ENCODE results near the gene SYNPO.

SYNPO gene

DNA sequence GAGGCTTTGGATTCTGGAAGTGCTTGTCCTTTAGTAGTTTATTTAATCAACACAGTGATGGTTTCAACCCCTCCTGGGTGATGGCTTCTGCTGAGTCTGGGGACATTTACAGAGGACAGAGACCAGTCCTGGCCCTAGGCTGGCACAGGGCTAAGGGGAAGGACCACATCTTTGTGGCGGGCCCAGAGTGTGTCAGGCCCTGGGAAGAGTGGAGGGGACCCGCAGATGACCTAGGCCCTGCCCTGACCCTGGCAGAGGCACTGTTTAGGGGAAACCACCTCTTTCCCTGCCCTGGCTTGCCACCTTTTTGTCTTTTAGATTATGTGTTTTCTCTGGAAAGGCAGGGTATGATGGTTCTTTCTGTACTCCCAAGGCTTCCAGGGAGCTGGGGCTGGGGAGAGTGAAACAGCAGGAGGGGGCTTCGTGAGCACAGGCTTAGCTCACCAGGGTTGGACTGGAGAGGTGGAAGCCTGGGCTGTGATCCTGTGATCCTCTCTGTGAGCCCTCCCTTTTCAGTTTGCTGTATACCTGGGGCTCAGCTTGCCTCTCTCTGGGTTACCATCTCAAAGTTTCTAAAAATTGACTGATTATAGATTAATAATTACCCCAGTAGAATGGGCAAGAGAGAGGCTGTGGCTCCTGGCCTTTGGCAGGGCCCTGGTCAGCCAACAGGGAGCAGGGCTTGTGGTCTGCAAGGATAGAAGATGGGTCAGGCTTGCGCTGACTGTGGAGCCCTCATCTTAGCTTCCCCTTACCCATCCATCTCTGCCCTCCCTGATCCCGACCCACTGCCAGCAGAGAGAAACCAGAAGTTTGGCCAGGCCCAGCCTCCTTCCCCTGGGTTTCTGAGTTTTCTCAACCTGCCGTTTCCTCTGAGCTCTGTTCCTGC lies 1.7 kb upstream of the SYNPO start:
- no peak overlapping the region for H3K4me3 ChIP-seq (ENCODE audit: insufficient read depth, low read length, poor library complexity, severe bottlenecking)
- H3K79me2 ChIP-seq (ENCODE audit: insufficient read depth, low read length) = no peaks in the 10 kb centered on the region
- no peak overlapping the region for H2AFZ ChIP-seq (ENCODE audit: low read depth, low read length, severe bottlenecking)
- no peaks in the 10 kb centered on the region for H3K9me2 ChIP-seq (replicated peaks; ENCODE audit: insufficient read depth, low read length)
- no peaks in the 10 kb centered on the region for H3K36me3 ChIP-seq (ENCODE audit: low read length)
- no peaks in the 10 kb centered on the region for H3F3A ChIP-seq (ENCODE audit: insufficient read depth)
- no peak overlapping the region for H3K4me2 ChIP-seq (ENCODE audit: low read depth, low read length, poor library complexity, severe bottlenecking)
- H3K9me3 ChIP-seq (ENCODE audit: insufficient read depth, low read length) = no peaks in the 10 kb centered on the region
- no peaks in the 10 kb centered on the region for H4K20me1 ChIP-seq (ENCODE audit: low read depth, low read length)
- no peak overlapping the region for H3K9ac ChIP-seq (ENCODE audit: low read length)
- H3K27me3 ChIP-seq (ENCODE audit: low read length) = no peaks in the 10 kb centered on the region
- no peak overlapping the region for H3K27ac ChIP-seq (ENCODE audit: low read depth, low read length)
- TF ChIP-seq EZH2phosphoT487 (conservative IDR thresholded peaks at IDR 0.05; ENCODE audit: low read length) = no peak
- TF ChIP-seq, protein P1, sequence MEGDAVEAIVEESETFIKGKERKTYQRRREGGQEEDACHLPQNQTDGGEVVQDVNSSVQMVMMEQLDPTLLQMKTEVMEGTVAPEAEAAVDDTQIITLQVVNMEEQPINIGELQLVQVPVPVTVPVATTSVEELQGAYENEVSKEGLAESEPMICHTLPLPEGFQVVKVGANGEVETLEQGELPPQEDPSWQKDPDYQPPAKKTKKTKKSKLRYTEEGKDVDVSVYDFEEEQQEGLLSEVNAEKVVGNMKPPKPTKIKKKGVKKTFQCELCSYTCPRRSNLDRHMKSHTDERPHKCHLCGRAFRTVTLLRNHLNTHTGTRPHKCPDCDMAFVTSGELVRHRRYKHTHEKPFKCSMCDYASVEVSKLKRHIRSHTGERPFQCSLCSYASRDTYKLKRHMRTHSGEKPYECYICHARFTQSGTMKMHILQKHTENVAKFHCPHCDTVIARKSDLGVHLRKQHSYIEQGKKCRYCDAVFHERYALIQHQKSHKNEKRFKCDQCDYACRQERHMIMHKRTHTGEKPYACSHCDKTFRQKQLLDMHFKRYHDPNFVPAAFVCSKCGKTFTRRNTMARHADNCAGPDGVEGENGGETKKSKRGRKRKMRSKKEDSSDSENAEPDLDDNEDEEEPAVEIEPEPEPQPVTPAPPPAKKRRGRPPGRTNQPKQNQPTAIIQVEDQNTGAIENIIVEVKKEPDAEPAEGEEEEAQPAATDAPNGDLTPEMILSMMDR (IDR thresholded peaks at IDR 0.05; ENCODE audit: insufficient read depth, low read length, poor library complexity, severe bottlenecking) = no peak

DNA sequence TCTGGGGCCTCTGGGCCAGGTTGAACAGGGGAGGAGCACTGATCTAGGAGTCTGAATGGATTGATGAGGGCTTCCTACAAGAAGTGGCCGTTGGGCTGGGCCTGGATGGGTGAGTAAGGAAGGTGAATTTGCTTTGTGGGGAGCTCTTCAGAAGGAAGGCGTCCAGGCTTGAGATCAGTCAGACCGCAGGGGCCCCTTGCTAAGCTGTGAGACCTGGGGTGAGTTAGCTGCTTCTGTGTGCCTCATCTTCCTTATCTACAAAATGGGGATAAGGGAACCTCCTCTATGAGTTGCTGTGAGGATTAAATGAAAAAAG lies 1.1 kb upstream of the SYNPO start:
- no peak overlapping the region for H3K9ac ChIP-seq (ENCODE audit: low read length)
- H3K9me3 ChIP-seq (ENCODE audit: insufficient read depth, low read length) = no peaks in the 10 kb centered on the region
- H3K9me2 ChIP-seq (replicated peaks; ENCODE audit: insufficient read depth, low read length) = no peaks in the 10 kb centered on the region
- no peaks in the 10 kb centered on the region for H4K20me1 ChIP-seq (ENCODE audit: low read depth, low read length)
- TF ChIP-seq, protein P1 (IDR thresholded peaks at IDR 0.05; ENCODE audit: insufficient read depth, low read length, poor library complexity, severe bottlenecking) = no peak
- TF ChIP-seq EZH2phosphoT487 (conservative IDR thresholded peaks at IDR 0.05; ENCODE audit: low read length) = no peak
- no peaks in the 10 kb centered on the region for H3K27me3 ChIP-seq (ENCODE audit: low read length)
- H3K79me2 ChIP-seq (ENCODE audit: insufficient read depth, low read length) = no peaks in the 10 kb centered on the region
- no peaks in the 10 kb centered on the region for H3F3A ChIP-seq (ENCODE audit: insufficient read depth)
- no peak overlapping the region for H3K27ac ChIP-seq (ENCODE audit: low read depth, low read length)
- no peak overlapping the region for H3K4me3 ChIP-seq (ENCODE audit: insufficient read depth, low read length, poor library complexity, severe bottlenecking)
- no peaks in the 10 kb centered on the region for H3K36me3 ChIP-seq (ENCODE audit: low read length)
- H3K4me2 ChIP-seq (ENCODE audit: low read depth, low read length, poor library complexity, severe bottlenecking) = no peak overlapping the region
- H2AFZ ChIP-seq (ENCODE audit: low read depth, low read length, severe bottlenecking) = no peak overlapping the region

DNA sequence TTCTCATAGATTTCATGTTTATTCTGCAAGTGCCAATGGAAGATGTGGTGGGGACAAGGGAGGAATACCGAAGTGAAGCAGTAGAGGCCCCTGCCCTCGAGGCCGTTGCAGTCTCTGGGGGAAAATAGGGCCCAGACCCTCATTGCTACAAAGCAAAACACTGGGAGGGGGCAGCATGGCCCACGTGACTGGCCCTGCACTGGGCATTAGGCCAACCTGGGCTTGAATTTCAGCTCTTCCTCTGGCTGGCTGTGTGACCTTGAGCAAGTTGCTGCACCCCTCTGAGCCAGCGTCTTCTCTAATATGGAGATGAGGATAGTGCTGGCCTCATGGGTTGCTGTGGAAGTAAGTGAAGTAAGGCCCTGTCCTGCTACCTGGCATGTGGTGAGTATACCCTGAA lies 709 bp upstream of the SYNPO start:
- Histone ChIP-seq H3K9me3 (ENCODE audit: insufficient read depth, low read length) (no peaks in the 10 kb centered on the region), H3F3A (ENCODE audit: insufficient read depth) (no peaks in the 10 kb centered on the region), H4K20me1 (ENCODE audit: low read depth, low read length) (no peaks in the 10 kb centered on the region), H2AFZ (ENCODE audit: low read depth, low read length, severe bottlenecking) (no peak overlapping the region), H3K4me2 (ENCODE audit: low read depth, low read length, poor library complexity, severe bottlenecking) (no peak overlapping the region), H3K9ac (ENCODE audit: low read length) (no peak overlapping the region), H3K9me2 (replicated peaks; ENCODE audit: insufficient read depth, low read length) (no peaks in the 10 kb centered on the region), H3K79me2 (ENCODE audit: insufficient read depth, low read length) (no peaks in the 10 kb centered on the region), H3K27ac (ENCODE audit: low read depth, low read length) (no peak overlapping the region), H3K4me3 (ENCODE audit: insufficient read depth, low read length, poor library complexity, severe bottlenecking) (no peak overlapping the region), H3K36me3 (ENCODE audit: low read length) (no peaks in the 10 kb centered on the region), H3K27me3 (ENCODE audit: low read length) (no peaks in the 10 kb centered on the region)
- TF ChIP-seq, protein P1 (IDR thresholded peaks at IDR 0.05; ENCODE audit: insufficient read depth, low read length, poor library complexity, severe bottlenecking) = no peak
- TF ChIP-seq EZH2phosphoT487 (conservative IDR thresholded peaks at IDR 0.05; ENCODE audit: low read length) = no peak
